GM12875 (cell line): ENCODE measurements around the gene ZBTB21.

ENCODE experiments used
- H3K4me3 ChIP-seq: one replicate; pipeline ENCODE4 v1.5.1; 2011; ENCODE audit warnings: low read depth, low read length, control low read depth
- CTCF ChIP-seq: IDR thresholded peaks from 2 replicates; pipeline ENCODE4 v1.5.1; 2011; ENCODE audit warnings: low read depth, mild to moderate bottlenecking, control low read depth, inconsistent platforms, low read length, moderate library complexity, borderline replicate concordance; ENCODE audit not compliant: insufficient read depth

The ZBTB21 gene

DNA sequence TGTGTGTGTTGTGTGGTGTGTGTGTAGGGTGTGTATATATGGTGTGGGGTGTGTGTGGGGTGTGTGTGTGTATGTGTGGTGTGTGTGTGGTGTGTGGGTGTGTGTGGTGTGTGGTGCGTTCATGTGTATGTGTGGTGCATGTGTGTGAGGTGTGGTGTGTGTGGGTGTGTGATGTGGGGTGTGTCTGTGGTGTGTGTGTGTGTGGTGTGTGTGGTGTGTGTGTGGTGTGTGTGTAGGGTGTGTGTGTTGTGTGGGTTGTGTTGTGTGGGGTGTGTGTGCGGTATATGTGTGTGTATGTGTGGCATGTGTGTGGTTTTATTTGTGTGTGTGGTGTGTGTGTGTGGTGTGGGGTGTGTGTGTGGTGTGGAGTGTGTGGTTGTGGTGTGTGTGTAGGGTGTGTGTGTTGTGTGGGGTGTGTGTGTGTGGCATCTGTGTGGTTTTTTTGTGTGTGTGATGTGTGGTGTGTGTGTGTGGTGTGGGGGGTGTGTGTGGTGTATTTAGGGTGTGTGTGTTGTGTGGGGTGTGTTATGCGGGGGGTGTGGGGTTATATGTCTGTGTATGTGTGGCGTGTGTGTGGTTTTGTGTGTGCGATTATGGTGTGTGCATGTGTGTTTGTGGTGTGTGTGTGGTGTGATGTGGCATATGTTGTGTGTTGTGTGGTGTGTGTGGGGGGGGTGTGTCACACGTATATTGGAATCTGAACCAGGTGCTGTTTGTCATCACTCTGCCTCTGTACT lies 17.1 kb upstream of the ZBTB21 start:
- no peak overlapping the region for H3K4me3 ChIP-seq
- no peak for TF ChIP-seq CTCF

GRCh38 chr21:42026082-42026435 lies 15.9 kb upstream of the ZBTB21 start:
- TF ChIP-seq CTCF: no peak
- H3K4me3 ChIP-seq: no peak overlapping the region

- H3K4me3 ChIP-seq: no peak overlapping the region
- TF ChIP-seq CTCF: no peak
Measured at GRCh38 chr21:42025376-42026081, 15.4 kb upstream of the ZBTB21 start.

DNA sequence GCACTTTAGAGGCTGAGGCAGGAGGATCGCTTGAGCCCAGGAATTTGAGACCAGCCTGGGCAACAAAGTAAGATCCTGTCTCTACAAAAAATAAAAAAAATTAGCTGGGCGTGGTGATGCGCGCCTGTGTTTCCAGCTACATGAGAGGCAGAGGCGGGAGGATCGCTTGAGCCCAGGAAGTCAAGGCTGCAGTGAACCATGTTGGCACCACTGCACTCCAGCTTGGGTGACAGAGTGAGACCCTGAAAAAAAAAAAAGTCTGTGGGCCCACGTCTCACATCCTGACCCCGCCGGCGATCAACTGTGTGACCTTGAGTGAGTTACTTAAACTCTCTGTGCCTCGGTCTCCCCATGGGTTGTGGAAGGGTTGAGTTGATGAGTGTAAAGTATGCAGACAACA lies 12.7 kb upstream of the ZBTB21 start:
- H3K4me3 ChIP-seq: no peak overlapping the region
- no peak for TF ChIP-seq CTCF

- no peak overlapping the region for H3K4me3 ChIP-seq
- TF ChIP-seq CTCF: no peak
Measured at GRCh38 chr21:42022091-42022430, 11.9 kb upstream of the ZBTB21 start.

DNA sequence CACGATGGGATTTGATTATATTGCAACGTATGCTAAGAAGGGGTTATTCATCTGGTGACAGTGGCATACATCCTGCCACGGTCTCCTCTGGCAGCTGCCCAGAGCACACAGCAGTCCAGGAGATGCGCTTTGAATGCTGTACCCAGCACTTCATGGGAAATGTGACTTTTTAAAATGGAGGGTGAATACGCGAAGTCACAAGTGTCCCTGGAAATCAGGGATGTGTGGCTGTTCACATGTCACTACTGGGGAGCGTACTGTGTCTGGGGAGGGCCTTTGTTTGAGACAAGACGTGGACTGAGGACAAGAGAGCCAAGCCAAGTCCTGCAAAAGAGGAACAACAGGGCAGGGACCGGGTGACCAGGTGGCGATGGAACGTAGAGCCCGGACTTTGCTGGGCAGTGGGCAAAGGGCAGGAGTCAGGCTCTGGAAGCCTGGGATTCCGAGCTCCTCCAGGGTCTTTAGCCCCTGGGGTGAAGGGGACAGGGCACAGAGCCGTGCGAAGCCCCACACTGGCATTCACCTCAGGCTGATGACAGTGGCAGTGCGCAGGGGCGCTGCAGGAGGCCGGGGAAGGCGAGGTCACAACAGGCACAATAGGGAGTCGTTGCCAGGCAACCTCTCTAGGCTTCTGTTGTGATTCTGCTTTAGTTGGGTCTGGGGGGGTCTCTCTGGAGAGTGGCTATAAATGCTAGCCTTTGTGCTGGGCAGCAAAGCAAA lies 11.4 kb upstream of the ZBTB21 start:
- no peak for TF ChIP-seq CTCF
- H3K4me3 ChIP-seq: no peak overlapping the region
